Ishikawa (cell line): ENCODE results near the gene ADSL.

Source experiments
- CREB1 ChIP-seq: IDR thresholded peaks from 2 replicates; pipeline ENCODE4 v1.6.1; 2012; ENCODE audit warnings: low read depth
- EP300 ChIP-seq: IDR thresholded peaks from 2 replicates; pipeline ENCODE4 v1.6.1; 2012; ENCODE audit warnings: borderline replicate concordance
- TAF1 ChIP-seq: IDR thresholded peaks from 2 replicates; pipeline ENCODE4 v1.6.1; 2012; ENCODE audit warnings: low read depth, mild to moderate bottlenecking

DNA sequence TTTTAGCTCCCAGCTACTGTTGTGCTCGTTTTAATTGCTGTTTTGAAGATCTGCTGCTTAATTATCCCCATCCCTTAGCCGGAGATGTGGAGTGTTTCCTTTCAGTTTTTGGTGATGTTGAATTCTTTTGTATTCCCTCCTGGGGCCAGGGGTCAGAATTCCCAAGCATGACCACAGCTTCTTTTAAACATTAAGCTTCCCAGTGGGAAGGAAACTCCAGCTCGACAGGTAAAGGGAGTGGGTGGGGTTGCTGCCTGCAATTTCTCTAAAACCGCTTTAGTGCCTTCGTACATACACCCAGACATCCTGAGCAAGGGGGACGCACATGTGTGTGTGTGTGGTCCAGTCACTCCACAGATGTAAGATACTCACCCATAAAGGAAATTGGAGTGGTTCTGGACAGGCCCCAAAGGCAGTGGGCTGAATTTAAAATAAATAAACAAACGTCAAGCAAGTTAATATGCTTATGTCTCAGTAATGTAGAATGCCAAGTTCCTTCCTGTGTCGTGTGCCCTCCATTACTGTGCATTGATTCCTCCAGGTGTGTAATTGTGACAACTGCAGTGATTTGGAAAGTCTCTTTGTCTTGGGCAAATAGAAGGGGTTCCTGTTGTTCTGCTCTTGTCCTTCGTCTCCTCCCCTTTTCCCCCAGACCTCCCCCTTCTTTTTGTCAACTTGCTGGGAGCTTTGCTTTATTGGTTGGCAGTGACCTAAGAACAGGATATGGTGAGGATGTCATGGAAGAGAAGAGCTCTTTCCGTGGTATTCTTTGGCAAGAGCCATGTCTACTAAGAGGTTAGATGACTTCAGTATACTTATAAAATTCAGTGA is 19.2 kb upstream of the ADSL start:
- TF ChIP-seq EP300 = no peak
- no peak for TF ChIP-seq CREB1
- TF ChIP-seq TAF1 = no peak
